SW 1271 (cell line): ENCODE measurements around the gene HHEX.
"Not testable (repeated sequence)": the region's sequence is repeated elsewhere in the genome, so short reads cannot be mapped to it uniquely, and the experiment has no call there.

Experiments
- DNase-seq, 2 experiments: peaks; one replicate each; lab custom pipeline; 2025; lab: John Stamatoyannopoulos, UW

The HHEX gene

DNA sequence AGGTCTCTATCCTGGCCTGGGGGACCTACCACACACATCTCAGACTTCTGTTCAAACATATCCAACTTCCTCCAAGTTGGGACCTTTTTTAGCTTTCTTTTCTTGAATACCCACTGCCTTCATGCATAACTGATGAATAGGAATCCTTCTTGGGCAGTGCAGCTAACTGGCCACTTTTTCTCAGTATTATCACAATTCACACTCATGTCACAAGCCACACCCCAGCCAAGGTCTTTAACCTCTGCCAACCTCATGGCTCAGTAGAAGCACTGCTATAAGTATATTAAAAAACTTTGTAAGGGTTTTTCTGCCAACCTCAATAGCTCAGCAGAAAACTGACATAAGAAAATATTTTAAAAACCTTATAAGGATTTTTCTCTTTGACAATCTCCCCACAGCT is 44.5 kb downstream of the HHEX start:
- DNase-seq = no peak

DNA sequence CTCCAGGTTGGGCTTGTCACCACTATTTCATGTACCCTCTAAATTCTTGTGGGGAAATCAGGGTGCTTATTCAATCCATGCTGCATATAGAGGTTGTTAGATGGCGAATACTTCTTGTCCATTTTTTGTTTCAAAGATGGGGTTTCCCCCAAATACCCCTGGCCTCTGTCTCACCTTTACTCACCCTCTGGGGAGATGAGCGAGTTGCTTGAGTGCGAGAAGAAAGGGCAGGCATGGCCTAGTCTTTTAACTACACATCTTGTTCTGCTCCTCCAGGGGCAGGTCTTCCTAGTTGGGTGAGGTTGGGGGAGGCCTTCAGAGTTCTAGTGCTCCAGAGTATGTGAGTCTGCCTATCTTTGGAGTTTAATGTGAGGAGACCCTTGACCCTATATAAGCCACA is 46.2 kb downstream of the HHEX start:
- no peak for DNase-seq

DNA sequence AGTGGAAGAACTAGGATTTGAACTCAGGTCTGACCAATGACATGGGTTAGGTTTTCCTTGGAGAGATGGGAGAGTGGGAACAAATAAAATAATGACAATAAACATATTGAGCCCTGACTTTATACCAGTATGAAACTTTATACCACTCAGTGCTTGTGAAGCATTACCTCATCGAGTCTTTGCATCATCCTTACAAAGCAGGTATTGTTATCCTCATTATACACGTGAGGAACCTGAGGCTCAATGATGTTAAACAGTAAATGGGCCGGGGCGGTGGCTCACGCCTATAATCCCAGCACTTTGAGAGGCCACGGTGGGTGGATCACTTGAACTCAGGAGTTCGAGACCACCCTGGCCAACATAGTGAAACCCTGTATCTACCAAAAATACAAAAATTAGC is 47.7 kb downstream of the HHEX start:
- DNase-seq = no peak

DNA sequence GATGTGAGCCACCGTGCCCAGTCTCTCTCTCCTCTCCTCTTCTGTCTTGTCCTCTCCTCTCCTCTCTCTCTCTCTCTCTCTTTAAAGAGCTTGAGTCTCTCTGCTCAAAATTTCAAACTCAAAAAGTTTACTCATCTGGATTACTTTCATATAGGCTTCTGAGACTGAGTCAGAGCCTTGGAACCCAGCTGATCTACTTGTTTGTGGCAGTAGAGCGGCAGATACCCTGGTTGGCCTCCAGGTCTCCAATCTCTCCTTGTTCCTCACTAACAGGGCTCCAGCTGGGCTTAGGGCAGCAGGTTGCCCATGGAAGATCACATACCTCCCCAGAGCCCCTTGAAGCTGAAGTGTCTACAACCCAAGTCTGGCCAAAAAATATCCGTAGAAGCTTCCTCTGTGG is 51.0 kb downstream of the HHEX start:
- DNase-seq = no peak

DNA sequence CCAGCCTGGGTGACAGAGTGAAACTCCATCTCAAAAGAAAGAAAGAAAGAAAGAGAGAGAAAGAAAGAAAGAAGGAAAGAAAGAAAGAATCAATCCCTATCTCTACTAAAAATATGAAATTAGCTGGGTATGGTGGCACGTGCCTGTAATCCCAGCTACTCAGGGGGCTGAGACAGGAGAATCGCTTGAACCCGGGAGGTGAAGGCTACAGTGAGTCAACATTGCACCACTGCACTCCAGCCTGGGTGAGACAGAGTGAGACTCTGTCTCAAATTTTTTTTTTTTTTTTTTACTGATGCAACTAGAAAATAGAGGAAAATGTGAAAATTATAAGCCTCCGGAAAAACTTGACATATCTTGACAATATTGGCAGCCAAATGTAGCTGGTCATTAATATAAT is 52.0 kb downstream of the HHEX start:
- DNase-seq = not testable (repeated sequence)

DNA sequence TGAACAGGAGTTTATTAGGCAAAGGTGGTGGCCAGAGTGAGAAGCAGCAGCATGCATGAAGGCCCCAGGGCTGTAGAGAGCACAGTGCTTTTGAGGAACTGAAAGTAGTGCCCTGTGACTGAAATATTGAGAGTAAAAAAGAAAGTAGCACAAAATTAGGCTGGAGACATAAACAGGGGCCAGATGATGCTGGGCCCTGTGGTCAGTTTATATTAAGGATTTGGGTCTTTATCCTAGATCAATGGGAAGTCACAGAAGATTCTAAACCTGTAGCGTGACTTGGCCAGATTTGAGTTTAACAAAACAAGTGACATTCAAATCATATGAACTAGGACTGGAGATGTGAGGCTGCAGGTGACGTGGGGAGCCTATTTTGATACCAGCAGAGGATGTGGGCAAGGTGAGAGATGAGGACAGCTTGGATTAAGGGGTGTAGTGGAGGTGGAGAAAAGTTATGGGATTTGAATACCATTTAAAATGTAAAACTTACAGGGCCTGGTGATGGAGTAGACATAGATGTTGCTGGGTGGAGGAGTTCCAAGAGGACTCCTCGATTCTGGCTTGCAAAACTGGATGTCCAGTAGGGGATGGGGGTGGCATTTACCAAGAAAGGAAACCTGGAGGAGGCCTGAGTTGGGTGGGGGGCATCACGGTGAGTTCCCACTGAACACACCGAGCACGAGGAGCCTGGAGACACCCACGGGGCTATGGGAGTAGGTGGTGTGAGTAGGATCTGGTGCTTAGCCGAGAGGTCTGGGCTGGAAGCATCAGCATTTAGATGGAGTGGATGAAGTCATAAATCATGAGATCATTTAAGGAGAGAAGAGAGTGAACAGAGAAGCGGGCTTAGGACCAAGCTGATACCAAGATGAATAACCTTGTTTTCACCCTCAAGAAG is 52.8 kb downstream of the HHEX start:
- DNase-seq = no peak
